ENCODE measurements around the gene ARL17B.
"Not testable (repeated sequence)": the region's sequence is repeated elsewhere in the genome, so short reads cannot be mapped to it uniquely, and the experiment has no call there.

DNA sequence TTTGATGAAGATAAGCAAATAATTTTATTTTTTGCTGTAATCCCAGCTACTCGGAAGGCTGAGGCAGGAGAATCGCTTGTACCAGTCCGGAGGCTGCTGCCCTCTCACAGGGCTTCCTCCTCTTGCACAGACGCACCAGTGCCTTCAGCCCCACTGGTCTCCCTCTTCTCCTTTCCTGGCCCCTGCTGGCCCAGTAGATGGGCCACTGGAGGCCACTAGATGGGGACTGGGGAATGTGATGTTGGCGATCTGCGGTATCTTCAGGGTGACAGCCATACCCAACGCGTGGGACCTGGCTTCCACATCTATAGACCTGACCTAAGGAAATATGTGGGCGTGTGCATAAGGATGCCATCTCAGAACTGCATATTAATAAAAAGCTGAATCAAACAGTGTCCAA, 38.4 kb upstream of the ARL17B start:
- TF ChIP-seq, protein P1, sequence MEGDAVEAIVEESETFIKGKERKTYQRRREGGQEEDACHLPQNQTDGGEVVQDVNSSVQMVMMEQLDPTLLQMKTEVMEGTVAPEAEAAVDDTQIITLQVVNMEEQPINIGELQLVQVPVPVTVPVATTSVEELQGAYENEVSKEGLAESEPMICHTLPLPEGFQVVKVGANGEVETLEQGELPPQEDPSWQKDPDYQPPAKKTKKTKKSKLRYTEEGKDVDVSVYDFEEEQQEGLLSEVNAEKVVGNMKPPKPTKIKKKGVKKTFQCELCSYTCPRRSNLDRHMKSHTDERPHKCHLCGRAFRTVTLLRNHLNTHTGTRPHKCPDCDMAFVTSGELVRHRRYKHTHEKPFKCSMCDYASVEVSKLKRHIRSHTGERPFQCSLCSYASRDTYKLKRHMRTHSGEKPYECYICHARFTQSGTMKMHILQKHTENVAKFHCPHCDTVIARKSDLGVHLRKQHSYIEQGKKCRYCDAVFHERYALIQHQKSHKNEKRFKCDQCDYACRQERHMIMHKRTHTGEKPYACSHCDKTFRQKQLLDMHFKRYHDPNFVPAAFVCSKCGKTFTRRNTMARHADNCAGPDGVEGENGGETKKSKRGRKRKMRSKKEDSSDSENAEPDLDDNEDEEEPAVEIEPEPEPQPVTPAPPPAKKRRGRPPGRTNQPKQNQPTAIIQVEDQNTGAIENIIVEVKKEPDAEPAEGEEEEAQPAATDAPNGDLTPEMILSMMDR (IDR thresholded peaks at IDR 0.05; ENCODE audit: extremely low read depth in 1 of 2, insufficient read depth in 1 of 2, low read depth in 1 of 2, low read length in 2 of 2), result not testable (repeated sequence)
- not testable (repeated sequence) for TF ChIP-seq POLR2AphosphoS5 (IDR thresholded peaks at IDR 0.05; ENCODE audit: insufficient read depth, low read depth, low read length)
